ENCODE data around the gene TLCD5. TPM values are rescaled to one million over a fixed set of nuclear protein-coding genes. Genes with fewer than 3 reads are reported as not detected.

Gene TLCD5
- under 1 TPM; 0.36 to 0.83 TPM for total RNA-seq

- CTCF ChIA-PET: interaction anchor here (2.9 kb wide), 1 partner anchor 10 kb away, joined by 19 read pairs; the partner anchor contains the start of gene ARHGEF12
Observed at GRCh38 chr11:120324932-120325810, at the start of gene TLCD5. TLCD5 (plus strand) TSS chr11:120325299; CDS start chr11:120327442, 2,143 bp downstream.

GRCh38 chr11:120279502-120279901, 45.6 kb upstream of the TLCD5 start:
- Mint-ChIP-seq H3K4me1 (ENCODE audit: low read depth) (no peaks in the 10 kb centered on the region), H3K9me3 (no peaks in the 10 kb centered on the region), H3K27ac (no peak overlapping the region), H3K36me3 (ENCODE audit: low read depth) (no peaks in the 10 kb centered on the region), H3K27me3 (peaks cover 9% of the 10 kb centered on the region), H3K4me3 (no peak overlapping the region)
- ATAC-seq: no peak
- intact Hi-C loops (cut with micrococcal nuclease): no loop called here
- no peak for DNase-seq
- POLR2A ChIA-PET: no interaction called here
- CTCF ChIA-PET: interaction anchor here (1.0 to 1.7 kb wide), 2 partner anchors 23 to 44 kb away, joined by 7 read pairs; no protein-coding TSS in a partner anchor
- TF ChIP-seq, protein P1, sequence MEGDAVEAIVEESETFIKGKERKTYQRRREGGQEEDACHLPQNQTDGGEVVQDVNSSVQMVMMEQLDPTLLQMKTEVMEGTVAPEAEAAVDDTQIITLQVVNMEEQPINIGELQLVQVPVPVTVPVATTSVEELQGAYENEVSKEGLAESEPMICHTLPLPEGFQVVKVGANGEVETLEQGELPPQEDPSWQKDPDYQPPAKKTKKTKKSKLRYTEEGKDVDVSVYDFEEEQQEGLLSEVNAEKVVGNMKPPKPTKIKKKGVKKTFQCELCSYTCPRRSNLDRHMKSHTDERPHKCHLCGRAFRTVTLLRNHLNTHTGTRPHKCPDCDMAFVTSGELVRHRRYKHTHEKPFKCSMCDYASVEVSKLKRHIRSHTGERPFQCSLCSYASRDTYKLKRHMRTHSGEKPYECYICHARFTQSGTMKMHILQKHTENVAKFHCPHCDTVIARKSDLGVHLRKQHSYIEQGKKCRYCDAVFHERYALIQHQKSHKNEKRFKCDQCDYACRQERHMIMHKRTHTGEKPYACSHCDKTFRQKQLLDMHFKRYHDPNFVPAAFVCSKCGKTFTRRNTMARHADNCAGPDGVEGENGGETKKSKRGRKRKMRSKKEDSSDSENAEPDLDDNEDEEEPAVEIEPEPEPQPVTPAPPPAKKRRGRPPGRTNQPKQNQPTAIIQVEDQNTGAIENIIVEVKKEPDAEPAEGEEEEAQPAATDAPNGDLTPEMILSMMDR (IDR thresholded peaks at IDR 0.05): no peak

More at GRCh38 chr11:120324932-120325810, at the start of gene TLCD5:
- peak within 1 kb of the TSS; percentile 65 for H3K4me3 Mint-ChIP-seq
- H3K36me3 Mint-ChIP-seq (ENCODE audit: low read depth): no peaks in the 10 kb centered on the region
- TF ChIP-seq, protein P1 (IDR thresholded peaks at IDR 0.05): no peak
- H3K9me3 Mint-ChIP-seq: no peaks in the 10 kb centered on the region
- DNase-seq (peak; percentile 53), ATAC-seq (peak; percentile 80)
- H3K27ac Mint-ChIP-seq: no peak within 1 kb of the TSS
- H3K27me3 Mint-ChIP-seq: peaks cover 57% of the 10 kb centered on the region
- peaks cover 20% of the 10 kb centered on the region for H3K4me1 Mint-ChIP-seq (ENCODE audit: low read depth)
- intact Hi-C loops (cut with micrococcal nuclease): no loop called here
- POLR2A ChIA-PET: no interaction called here

DNA sequence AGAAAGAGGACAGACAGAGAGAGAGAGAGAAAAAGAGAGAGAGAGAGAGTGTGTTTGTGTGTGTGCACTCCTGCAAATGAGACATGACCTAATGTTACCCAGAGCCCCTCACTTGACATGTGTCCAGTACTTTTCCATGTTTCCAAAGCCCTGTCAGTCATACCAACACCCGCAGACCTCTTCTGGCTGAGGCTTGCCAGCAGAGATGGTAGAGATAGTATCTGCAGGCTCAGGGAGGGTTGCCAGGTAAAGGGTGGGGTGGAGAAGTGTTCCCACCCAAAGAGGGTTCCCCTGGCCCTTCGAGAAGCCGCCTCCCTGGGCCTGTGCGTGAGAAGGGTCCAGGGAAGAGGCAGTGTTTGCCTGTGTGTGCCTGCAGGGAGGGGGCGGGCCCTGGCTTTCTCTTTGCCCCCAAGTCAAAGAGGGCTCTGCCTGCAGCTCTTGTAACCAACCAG, 44.5 kb upstream of the TLCD5 start:
- no peaks in the 10 kb centered on the region for H3K4me1 Mint-ChIP-seq (ENCODE audit: low read depth)
- ATAC-seq: no peak
- H3K27me3 Mint-ChIP-seq: peaks cover 4% of the 10 kb centered on the region
- DNase-seq: no peak
- H3K9me3 Mint-ChIP-seq: no peaks in the 10 kb centered on the region
- H3K27ac Mint-ChIP-seq: no peak overlapping the region
- TF ChIP-seq, protein P1 (IDR thresholded peaks at IDR 0.05): no peak
- ChIA-PET POLR2A (no interaction called here), CTCF (interaction anchor here (1.0 kb wide), 1 partner anchor 45 kb away, joined by 7 read pairs; no protein-coding TSS in a partner anchor)
- no peak overlapping the region for H3K4me3 Mint-ChIP-seq
- intact Hi-C loops (cut with micrococcal nuclease): no loop called here
- no peaks in the 10 kb centered on the region for H3K36me3 Mint-ChIP-seq (ENCODE audit: low read depth)

DNA sequence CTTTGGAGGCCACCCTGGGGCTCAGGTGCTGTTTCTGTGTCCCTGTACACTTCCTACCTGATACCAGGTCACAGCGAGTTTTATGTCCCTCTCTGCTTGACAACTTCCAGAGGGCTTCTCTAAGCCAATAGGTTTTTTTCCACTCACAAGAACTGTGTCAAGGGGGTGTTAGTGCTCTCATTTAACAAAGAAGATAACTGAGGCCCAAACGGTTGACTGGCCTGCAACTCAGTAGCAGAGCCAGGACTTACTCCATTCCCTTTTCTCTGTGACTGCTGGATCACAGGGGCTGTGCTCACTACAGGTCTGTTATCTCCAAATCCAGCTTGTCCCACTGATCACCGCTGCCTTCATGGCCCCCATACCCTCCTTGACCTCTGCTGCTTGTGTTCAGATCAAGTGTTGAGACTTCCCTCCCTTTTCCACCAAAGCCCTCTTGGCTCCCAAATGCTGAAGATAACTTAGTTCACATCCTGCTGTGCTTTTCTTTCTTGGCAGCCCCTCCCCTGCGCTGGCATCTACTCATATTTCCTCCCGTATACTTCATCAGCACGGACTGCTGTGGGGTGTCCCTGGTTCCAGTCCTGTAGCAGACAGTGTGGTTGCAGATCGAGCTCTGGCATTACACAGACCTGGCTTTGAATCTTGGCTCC, 43.8 kb upstream of the TLCD5 start:
- ChIA-PET CTCF (no interaction called here), POLR2A (no interaction called here)
- no peak for DNase-seq
- H3K4me3 Mint-ChIP-seq: no peak overlapping the region
- H3K9me3 Mint-ChIP-seq: no peaks in the 10 kb centered on the region
- no peak overlapping the region for H3K27ac Mint-ChIP-seq
- no peaks in the 10 kb centered on the region for H3K4me1 Mint-ChIP-seq (ENCODE audit: low read depth)
- H3K27me3 Mint-ChIP-seq: peaks cover 4% of the 10 kb centered on the region
- TF ChIP-seq, protein P1 (IDR thresholded peaks at IDR 0.05): no peak
- no peak for ATAC-seq
- no peaks in the 10 kb centered on the region for H3K36me3 Mint-ChIP-seq (ENCODE audit: low read depth)
- intact Hi-C loops (cut with micrococcal nuclease): no loop called here

Data from activated CD8-positive, alpha-beta T cell treated with anti-CD3 and anti-CD28 coated beads for 36 hours (primary cell).